HepG2 (cell line): Measurements from ENCODE around the gene RNASE13. TPM values are rescaled to one million over a fixed set of nuclear protein-coding genes. Genes with fewer than 3 reads are reported as not detected.

Experiments
- AHR ChIP-seq: IDR thresholded peaks from 2 replicates; pipeline ENCODE4 v1.6.1; 2018; ENCODE audit warnings: missing genetic modification reagents, missing compliant biosample characterization
- ATM ChIP-seq: fragments of 450-650 bp; IDR thresholded peaks from 2 replicates; pipeline ENCODE4 v1.7.1; 2017; ENCODE audit warnings: mild to moderate bottlenecking, borderline replicate concordance
- CBX2 ChIP-seq, 2 experiments: fragments of 200-600 bp in 1 of 2; sonication (generic); formaldehyde crosslinking in 1 of 2; IDR thresholded peaks; 2 replicates each; pipeline versions ENCODE4 v1.7.0 to v1.8.1; 2018 to 2022; ENCODE audit warnings: low read depth in 2 of 2, low read length in 1 of 2, mild to moderate bottlenecking in 1 of 2, missing genetic modification reagents in 1 of 2
- CENPT ChIP-seq: sonication (generic); formaldehyde crosslinking; IDR thresholded peaks from 2 replicates; pipeline ENCODE4 v1.8.0; 2022; ENCODE audit warnings: low read depth, mild to moderate bottlenecking, moderate library complexity, missing genetic modification reagents
- KDM5B ChIP-seq: sonication (generic); formaldehyde crosslinking; IDR thresholded peaks from 2 replicates; pipeline ENCODE4 v1.4.0; 2020; ENCODE audit warnings: missing genetic modification reagents, mild to moderate bottlenecking, borderline replicate concordance
- MATR3 ChIP-seq: sonication (generic); formaldehyde crosslinking; IDR thresholded peaks from 2 replicates; pipeline ENCODE4 v1.4.0; 2020; ENCODE audit warnings: missing genetic modification reagents
- NCOA2 ChIP-seq: sonication (generic); formaldehyde crosslinking; IDR thresholded peaks from 2 replicates; pipeline ENCODE4 v1.8.0; 2022; ENCODE audit warnings: inconsistent platforms
- PHB2 ChIP-seq: fragments of 450-650 bp; IDR thresholded peaks from 2 replicates; pipeline ENCODE4 v1.6.1; 2018; ENCODE audit not compliant: partially characterized antibody
- PHF20 ChIP-seq: sonication (generic); formaldehyde crosslinking; IDR thresholded peaks from 2 replicates; pipeline ENCODE4 v1.5.0; 2020; ENCODE audit warnings: mild to moderate bottlenecking, missing genetic modification reagents
- PRPF4 ChIP-seq: fragments of 200-400 bp; formaldehyde crosslinking; IDR thresholded peaks from 2 replicates; pipeline ENCODE4 v1.6.1; 2016; ENCODE audit warnings: low read length, low read depth; ENCODE audit not compliant: poor library complexity, severe bottlenecking
- SMAD1 ChIP-seq: sonication (generic); formaldehyde crosslinking; IDR thresholded peaks from 2 replicates; pipeline ENCODE4 v1.4.0; 2020; ENCODE audit warnings: missing genetic modification reagents, low read depth, mild to moderate bottlenecking, borderline replicate concordance
- ZMYM4 ChIP-seq: sonication (generic); formaldehyde crosslinking; IDR thresholded peaks from 2 replicates; pipeline ENCODE4 v1.8.1; 2023; ENCODE audit warnings: mild to moderate bottlenecking, missing genetic modification reagents
- ZNF510 ChIP-seq: sonication (generic); formaldehyde crosslinking; IDR thresholded peaks from 2 replicates; pipeline ENCODE4 v1.4.0; 2020; ENCODE audit warnings: low read depth, mild to moderate bottlenecking, missing genetic modification reagents
- ZNF782 ChIP-seq: sonication (generic); formaldehyde crosslinking; IDR thresholded peaks from 2 replicates; pipeline ENCODE4 v1.4.0; 2020; ENCODE audit warnings: missing genetic modification reagents, mild to moderate bottlenecking, borderline replicate concordance
- ZSCAN9 ChIP-seq: IDR thresholded peaks from 2 replicates; pipeline ENCODE4 v1.6.1; 2016; ENCODE audit warnings: borderline replicate concordance
- polyA plus RNA-seq, 8 experiments: library from polyadenylated mRNA; depleted of rRNA in 3 of 8; stranded (reverse) in 7 of 8; unstranded in 1 of 8; fragments of >200 nt; fragmentation: Illumina TruSeq in 4 of 8; extraction: Trizol in 4 of 8; gene quantifications; 2 replicates each; pipeline versions ENCODE4 v1.2.1 to v1.2.3, GENCODE V29; 2011 to 2016; ENCODE audit warnings: low read depth in 4 of 8, missing spikeins in 1 of 8, mixed read lengths in 1 of 8; ENCODE audit not compliant: insufficient read depth in 1 of 8
- total RNA-seq, 5 experiments: library from RNA; depleted of rRNA; stranded (reverse); fragments of >200 nt; fragmentation: Illumina TruSeq; extraction: Trizol; gene quantifications; 2 replicates each; pipeline ENCODE4 v1.2.3, GENCODE V29; 2016; ENCODE audit warnings: low read depth in 1 of 5
- TF ChIP-seq, protein P1 (sequence below): sonication (generic); formaldehyde crosslinking; IDR thresholded peaks from 2 replicates; pipeline ENCODE4 v1.9.0; 2021; ENCODE audit warnings: missing genetic modification reagents, mild to moderate bottlenecking, borderline replicate concordance
- TF ChIP-seq, protein P2 (sequence below): sonication (generic); formaldehyde crosslinking; IDR thresholded peaks from 2 replicates; pipeline ENCODE4 v1.5.0; 2020; ENCODE audit warnings: mild to moderate bottlenecking, missing genetic modification reagents
- TF ChIP-seq, protein P3 (sequence below): sonication (generic); formaldehyde crosslinking; IDR thresholded peaks from 2 replicates; pipeline ENCODE4 v1.8.0; 2022; ENCODE audit warnings: mild to moderate bottlenecking, missing genetic modification reagents, borderline replicate concordance
- TF ChIP-seq, protein P4 (sequence below): sonication (generic); formaldehyde crosslinking; IDR thresholded peaks from 2 replicates; pipeline ENCODE4 v1.4.0; 2020; ENCODE audit warnings: missing genetic modification reagents
- TF ChIP-seq, protein P5 (sequence below): sonication (generic); formaldehyde crosslinking; IDR thresholded peaks from 2 replicates; pipeline ENCODE4 v1.5.0; 2020; ENCODE audit warnings: mild to moderate bottlenecking, missing genetic modification reagents

RNASE13 gene
- total and polyA plus RNA-seq, 2 of the 13 experiments (the other 11 are each of a cell fraction or from before 2014, with no cell fraction given), result 1.0 TPM; not detected in 1

DNA sequence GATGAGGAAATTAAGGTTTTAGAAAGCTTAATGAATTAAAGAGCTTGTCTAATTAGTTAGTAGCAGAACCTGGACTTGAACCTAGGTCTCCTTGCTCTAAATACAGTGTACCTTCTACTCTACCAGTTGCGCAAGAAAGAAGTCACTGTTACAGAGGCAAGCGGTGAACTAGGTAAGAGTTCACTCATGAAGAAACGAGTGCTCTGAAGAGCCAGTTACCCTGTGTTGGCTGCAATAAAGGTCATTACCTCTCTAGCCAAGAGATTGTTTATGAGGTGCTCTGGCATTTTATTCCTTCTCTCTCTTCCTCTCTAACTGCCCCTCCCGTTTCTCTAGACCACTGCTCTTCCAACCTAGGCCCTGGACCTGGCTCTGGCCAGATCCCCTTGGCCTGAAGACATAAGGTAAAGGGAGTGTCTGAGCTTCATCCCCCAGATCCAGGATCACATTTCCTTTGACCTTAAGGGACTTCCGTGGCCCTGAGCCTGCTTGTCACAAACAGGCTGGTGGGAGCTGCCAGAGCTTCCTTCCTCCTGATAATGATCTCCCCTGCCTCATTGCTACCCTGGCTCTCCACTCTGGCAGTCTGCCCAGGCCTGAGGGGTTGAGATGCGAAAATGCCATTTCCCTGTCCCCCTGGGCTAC is 9.5 kb upstream of the RNASE13 start (continued):
- TF ChIP-seq ZNF782 (CRISPR knock-in tag) (no peak), KDM5B (CRISPR knock-in tag) (no peak), PHF20 (CRISPR knock-in tag) (no peak; the same call in 1 of the 2 replicates), PRPF4 (no peak), ZMYM4 (CRISPR knock-in tag) (peak; percentile 43; the same call in 1 of the 2 replicates), ATM (no peak), PHB2 (no peak), CBX2 (IDR thresholded peaks at IDR 0.05; ENCODE audit: low read depth, low read length) (no peak), CBX2 (CRISPR knock-in tag; IDR thresholded peaks at IDR 0.05; ENCODE audit: low read depth) (no peak), ZNF510 (CRISPR knock-in tag) (no peak), MATR3 (CRISPR knock-in tag) (no peak), CENPT (CRISPR knock-in tag) (no peak), AHR (CRISPR knock-in tag) (no peak), ZSCAN9 (CRISPR knock-in tag) (peak; percentile 27), NCOA2 (CRISPR knock-in tag) (no peak; the same call in 1 of the 2 replicates), SMAD1 (CRISPR knock-in tag) (no peak)
- TF ChIP-seq, protein P1, sequence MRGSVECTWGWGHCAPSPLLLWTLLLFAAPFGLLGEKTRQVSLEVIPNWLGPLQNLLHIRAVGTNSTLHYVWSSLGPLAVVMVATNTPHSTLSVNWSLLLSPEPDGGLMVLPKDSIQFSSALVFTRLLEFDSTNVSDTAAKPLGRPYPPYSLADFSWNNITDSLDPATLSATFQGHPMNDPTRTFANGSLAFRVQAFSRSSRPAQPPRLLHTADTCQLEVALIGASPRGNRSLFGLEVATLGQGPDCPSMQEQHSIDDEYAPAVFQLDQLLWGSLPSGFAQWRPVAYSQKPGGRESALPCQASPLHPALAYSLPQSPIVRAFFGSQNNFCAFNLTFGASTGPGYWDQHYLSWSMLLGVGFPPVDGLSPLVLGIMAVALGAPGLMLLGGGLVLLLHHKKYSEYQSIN (CRISPR knock-in tag), result no peak
- TF ChIP-seq, protein P2, sequence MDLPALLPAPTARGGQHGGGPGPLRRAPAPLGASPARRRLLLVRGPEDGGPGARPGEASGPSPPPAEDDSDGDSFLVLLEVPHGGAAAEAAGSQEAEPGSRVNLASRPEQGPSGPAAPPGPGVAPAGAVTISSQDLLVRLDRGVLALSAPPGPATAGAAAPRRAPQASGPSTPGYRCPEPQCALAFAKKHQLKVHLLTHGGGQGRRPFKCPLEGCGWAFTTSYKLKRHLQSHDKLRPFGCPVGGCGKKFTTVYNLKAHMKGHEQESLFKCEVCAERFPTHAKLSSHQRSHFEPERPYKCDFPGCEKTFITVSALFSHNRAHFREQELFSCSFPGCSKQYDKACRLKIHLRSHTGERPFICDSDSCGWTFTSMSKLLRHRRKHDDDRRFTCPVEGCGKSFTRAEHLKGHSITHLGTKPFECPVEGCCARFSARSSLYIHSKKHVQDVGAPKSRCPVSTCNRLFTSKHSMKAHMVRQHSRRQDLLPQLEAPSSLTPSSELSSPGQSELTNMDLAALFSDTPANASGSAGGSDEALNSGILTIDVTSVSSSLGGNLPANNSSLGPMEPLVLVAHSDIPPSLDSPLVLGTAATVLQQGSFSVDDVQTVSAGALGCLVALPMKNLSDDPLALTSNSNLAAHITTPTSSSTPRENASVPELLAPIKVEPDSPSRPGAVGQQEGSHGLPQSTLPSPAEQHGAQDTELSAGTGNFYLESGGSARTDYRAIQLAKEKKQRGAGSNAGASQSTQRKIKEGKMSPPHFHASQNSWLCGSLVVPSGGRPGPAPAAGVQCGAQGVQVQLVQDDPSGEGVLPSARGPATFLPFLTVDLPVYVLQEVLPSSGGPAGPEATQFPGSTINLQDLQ (CRISPR knock-in tag), result no peak
- TF ChIP-seq, protein P3, sequence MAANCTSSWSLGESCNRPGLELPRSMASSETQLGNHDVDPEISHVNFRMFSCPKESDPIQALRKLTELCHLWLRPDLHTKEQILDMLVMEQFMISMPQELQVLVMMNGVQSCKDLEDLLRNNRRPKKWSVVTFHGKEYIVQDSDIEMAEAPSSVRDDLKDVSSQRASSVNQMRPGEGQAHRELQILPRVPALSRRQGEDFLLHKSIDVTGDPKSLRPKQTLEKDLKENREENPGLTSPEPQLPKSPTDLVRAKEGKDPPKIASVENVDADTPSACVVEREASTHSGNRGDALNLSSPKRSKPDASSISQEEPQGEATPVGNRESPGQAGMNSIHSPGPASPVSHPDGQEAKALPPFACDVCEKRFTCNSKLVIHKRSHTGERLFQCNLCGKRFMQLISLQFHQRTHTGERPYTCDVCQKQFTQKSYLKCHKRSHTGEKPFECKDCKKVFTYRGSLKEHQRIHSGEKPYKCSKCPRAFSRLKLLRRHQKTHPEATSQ (CRISPR knock-in tag), result no peak
- TF ChIP-seq, protein P4, sequence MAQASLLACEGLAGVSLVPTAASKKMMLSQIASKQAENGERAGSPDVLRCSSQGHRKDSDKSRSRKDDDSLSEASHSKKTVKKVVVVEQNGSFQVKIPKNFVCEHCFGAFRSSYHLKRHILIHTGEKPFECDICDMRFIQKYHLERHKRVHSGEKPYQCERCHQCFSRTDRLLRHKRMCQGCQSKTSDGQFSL (CRISPR knock-in tag), result no peak
- TF ChIP-seq, protein P5, sequence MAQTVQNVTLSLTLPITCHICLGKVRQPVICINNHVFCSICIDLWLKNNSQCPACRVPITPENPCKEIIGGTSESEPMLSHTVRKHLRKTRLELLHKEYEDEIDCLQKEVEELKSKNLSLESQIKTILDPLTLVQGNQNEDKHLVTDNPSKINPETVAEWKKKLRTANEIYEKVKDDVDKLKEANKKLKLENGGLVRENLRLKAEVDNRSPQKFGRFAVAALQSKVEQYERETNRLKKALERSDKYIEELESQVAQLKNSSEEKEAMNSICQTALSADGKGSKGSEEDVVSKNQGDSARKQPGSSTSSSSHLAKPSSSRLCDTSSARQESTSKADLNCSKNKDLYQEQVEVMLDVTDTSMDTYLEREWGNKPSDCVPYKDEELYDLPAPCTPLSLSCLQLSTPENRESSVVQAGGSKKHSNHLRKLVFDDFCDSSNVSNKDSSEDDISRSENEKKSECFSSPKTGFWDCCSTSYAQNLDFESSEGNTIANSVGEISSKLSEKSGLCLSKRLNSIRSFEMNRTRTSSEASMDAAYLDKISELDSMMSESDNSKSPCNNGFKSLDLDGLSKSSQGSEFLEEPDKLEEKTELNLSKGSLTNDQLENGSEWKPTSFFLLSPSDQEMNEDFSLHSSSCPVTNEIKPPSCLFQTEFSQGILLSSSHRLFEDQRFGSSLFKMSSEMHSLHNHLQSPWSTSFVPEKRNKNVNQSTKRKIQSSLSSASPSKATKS (CRISPR knock-in tag), result no peak
